ENCODE data around the gene PITX2. TPM values are rescaled to one million over a fixed set of nuclear protein-coding genes. Genes with fewer than 3 reads are reported as not detected.
"Not testable (repeated sequence)": the region's sequence is repeated elsewhere in the genome, so short reads cannot be mapped to it uniquely, and the experiment has no call there.

Gene PITX2
- total and polyA plus RNA-seq, 2 experiments from 2014 or later: 0.52 to 0.99 TPM

DNA sequence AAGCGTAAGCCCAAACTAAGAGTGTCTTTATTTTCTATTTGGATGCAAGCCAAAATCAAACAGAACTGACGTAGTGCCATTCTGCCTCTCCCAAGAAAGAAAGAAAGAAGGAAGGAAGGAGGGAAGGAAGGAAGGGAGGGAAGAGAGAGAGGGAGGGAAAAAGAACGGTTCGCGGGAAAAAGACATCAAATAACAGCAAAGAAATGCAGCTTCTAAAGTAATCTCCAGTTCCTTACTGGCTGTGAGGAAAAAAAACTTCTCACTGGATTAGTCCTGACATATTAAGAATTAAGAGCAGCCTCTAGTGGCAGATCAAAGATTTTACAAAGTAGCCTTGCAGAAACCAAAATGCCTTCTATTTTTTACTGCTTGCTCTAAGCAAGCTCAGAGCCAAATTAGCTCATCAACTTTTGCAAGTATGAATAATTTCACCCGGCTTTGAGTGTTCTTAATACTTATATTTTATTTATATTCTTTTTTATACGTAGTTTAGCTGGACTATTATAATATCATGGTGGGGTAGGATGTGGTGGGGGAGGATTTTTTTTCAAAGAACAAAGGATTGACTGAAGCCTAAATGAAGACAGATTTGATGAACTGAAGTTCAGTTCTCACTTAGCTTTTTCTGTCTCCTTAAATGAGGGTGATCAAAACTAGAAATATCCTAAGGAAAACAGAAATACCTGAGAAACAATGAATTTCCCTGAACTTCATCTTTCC, 36.6 kb downstream of the PITX2 start:
- ATAC-seq: peak; percentile 63
- Histone ChIP-seq H3K36me3 (ENCODE audit: insufficient read depth) (no peaks in the 10 kb centered on the region), H3K27ac (ENCODE audit: low read depth) (no peak overlapping the region), H3K4me2 (no peak overlapping the region), H3K27me3 (ENCODE audit: insufficient read depth) (no peaks in the 10 kb centered on the region), H4K20me1 (replicated peaks; ENCODE audit: insufficient read depth) (no peaks in the 10 kb centered on the region), H3K9me2 (ENCODE audit: insufficient read depth) (no peaks in the 10 kb centered on the region), H3F3A (replicated peaks; ENCODE audit: low read depth) (no peaks in the 10 kb centered on the region), H3K4me1 (ENCODE audit: insufficient read depth) (no peaks in the 10 kb centered on the region), H3K79me2 (replicated peaks; ENCODE audit: insufficient read depth) (no peaks in the 10 kb centered on the region), H3K4me3 (no peak overlapping the region), H2AFZ (no peak overlapping the region)
- no peaks in the 10 kb centered on the region for H3K9me3 Mint-ChIP-seq
- H3K36me3 Mint-ChIP-seq (ENCODE audit: low read depth): no peaks in the 10 kb centered on the region
- peak; percentile 79 for DNase-seq (ENCODE audit: low spot score)
- H3K4me1 Mint-ChIP-seq: no peaks in the 10 kb centered on the region
- TF ChIP-seq ZNF114 (CRISPR knock-in tag; IDR thresholded peaks at IDR 0.05): no peak
- TF ChIP-seq, protein P1, sequence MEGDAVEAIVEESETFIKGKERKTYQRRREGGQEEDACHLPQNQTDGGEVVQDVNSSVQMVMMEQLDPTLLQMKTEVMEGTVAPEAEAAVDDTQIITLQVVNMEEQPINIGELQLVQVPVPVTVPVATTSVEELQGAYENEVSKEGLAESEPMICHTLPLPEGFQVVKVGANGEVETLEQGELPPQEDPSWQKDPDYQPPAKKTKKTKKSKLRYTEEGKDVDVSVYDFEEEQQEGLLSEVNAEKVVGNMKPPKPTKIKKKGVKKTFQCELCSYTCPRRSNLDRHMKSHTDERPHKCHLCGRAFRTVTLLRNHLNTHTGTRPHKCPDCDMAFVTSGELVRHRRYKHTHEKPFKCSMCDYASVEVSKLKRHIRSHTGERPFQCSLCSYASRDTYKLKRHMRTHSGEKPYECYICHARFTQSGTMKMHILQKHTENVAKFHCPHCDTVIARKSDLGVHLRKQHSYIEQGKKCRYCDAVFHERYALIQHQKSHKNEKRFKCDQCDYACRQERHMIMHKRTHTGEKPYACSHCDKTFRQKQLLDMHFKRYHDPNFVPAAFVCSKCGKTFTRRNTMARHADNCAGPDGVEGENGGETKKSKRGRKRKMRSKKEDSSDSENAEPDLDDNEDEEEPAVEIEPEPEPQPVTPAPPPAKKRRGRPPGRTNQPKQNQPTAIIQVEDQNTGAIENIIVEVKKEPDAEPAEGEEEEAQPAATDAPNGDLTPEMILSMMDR (conservative IDR thresholded peaks at IDR 0.05; ENCODE audit: low read depth in 2 of 2): peak; percentile 55 to 56
- H3K4me3 Mint-ChIP-seq: no peak overlapping the region
- peaks cover 2% of the 10 kb centered on the region for H3K27me3 Mint-ChIP-seq (ENCODE audit: insufficient read depth, low read depth, poor library complexity)
- no peak overlapping the region for H3K27ac Mint-ChIP-seq

DNA sequence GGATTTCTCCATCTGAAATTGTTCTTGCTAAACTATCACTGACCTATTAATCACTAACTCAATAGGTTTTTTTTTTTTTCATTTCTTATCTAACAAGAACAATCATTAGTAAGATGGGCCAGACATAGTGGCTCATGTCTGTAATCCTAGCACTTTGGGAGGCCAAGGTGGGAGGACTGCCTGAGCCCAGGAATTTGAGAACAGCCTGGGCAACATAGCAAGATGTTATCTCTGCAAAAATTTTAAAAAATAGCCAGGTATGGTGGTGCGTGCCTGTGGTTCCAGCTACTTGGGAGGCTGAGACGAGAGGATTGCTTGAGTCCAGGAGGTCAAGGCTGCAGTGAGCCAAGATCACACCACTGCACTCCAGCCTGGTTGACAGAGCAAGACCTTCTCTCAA, 46.2 kb downstream of the PITX2 start:
- not testable (repeated sequence) for H3K4me1 ChIP-seq (ENCODE audit: insufficient read depth); H3F3A ChIP-seq (replicated peaks; ENCODE audit: low read depth); H3K4me2 ChIP-seq; H3K27ac ChIP-seq (ENCODE audit: low read depth); H3K4me3 ChIP-seq; H3K27me3 ChIP-seq (ENCODE audit: insufficient read depth); H3K9me2 ChIP-seq (ENCODE audit: insufficient read depth); H3K36me3 ChIP-seq (ENCODE audit: insufficient read depth); H3K4me3 Mint-ChIP-seq; H3K4me1 Mint-ChIP-seq; H4K20me1 ChIP-seq (replicated peaks; ENCODE audit: insufficient read depth); DNase-seq (ENCODE audit: low spot score); H3K36me3 Mint-ChIP-seq (ENCODE audit: low read depth); H2AFZ ChIP-seq; H3K9me3 Mint-ChIP-seq; H3K27ac Mint-ChIP-seq; ATAC-seq; H3K27me3 Mint-ChIP-seq (ENCODE audit: insufficient read depth, low read depth, poor library complexity); H3K79me2 ChIP-seq (replicated peaks; ENCODE audit: insufficient read depth)

Other genes starting within 250 kb of the PITX2 start
- gene ENPEP, start 146.9 kb downstream of the PITX2 start, total RNA-seq (2014; rRNA removed; shearing (Covaris generic)): 0.74 and 1.5 TPM in 2 replicates
- gene ENPEP, start 146.9 kb downstream of the PITX2 start, polyA plus RNA-seq (2016; fragmentation: Nextera tagmentation; extraction: Ambion mirVana): 0.28 and 0.79 TPM in 2 replicates